ENCODE data around the gene KIRREL3.

KIRREL3 gene

GRCh38 chr11:126437731-126438130 lies 562.8 kb downstream of the KIRREL3 start:
- no peak for TF ChIP-seq CTCF (IDR thresholded peaks at IDR 0.05; ENCODE audit: low read depth, low read length, missing control alignments)
- H3K4me3 ChIP-seq (ENCODE audit: low read depth, low read length), result no peak overlapping the region
- no peak for DNase-seq (ENCODE audit: low read depth)

- H3K4me3 ChIP-seq (ENCODE audit: low read depth, low read length), result no peak overlapping the region
- no peak for DNase-seq (ENCODE audit: low read depth)
- TF ChIP-seq CTCF (IDR thresholded peaks at IDR 0.05; ENCODE audit: low read depth, low read length, missing control alignments), result no peak
Measured at GRCh38 chr11:126436209-126436755, 564.3 kb downstream of the KIRREL3 start.

GRCh38 chr11:126434950-126435335 lies 565.6 kb downstream of the KIRREL3 start:
- H3K4me3 ChIP-seq (ENCODE audit: low read depth, low read length), result no peak overlapping the region
- no peak for TF ChIP-seq CTCF (IDR thresholded peaks at IDR 0.05; ENCODE audit: low read depth, low read length, missing control alignments)
- no peak for DNase-seq (ENCODE audit: low read depth)

GRCh38 chr11:126433989-126434949 lies 566.3 kb downstream of the KIRREL3 start:
- H3K4me3 ChIP-seq (ENCODE audit: low read depth, low read length), result no peak overlapping the region
- no peak for TF ChIP-seq CTCF (IDR thresholded peaks at IDR 0.05; ENCODE audit: low read depth, low read length, missing control alignments)

GRCh38 chr11:126433244-126433846 lies 567.2 kb downstream of the KIRREL3 start:
- TF ChIP-seq CTCF (IDR thresholded peaks at IDR 0.05; ENCODE audit: low read depth, low read length, missing control alignments), result no peak
- no peak for DNase-seq (ENCODE audit: low read depth)

More at GRCh38 chr11:126433989-126434949, 566.3 kb downstream of the KIRREL3 start:
- DNase-seq (ENCODE audit: low read depth), result no peak

GRCh38 chr11:126432525-126432924 lies 568.0 kb downstream of the KIRREL3 start:
- DNase-seq (ENCODE audit: low read depth), result no peak
- H3K4me3 ChIP-seq (ENCODE audit: low read depth, low read length), result no peak overlapping the region
- TF ChIP-seq CTCF (IDR thresholded peaks at IDR 0.05; ENCODE audit: low read depth, low read length, missing control alignments), result no peak

More at GRCh38 chr11:126433244-126433846, 567.2 kb downstream of the KIRREL3 start:
- H3K4me3 ChIP-seq (ENCODE audit: low read depth, low read length), result no peak overlapping the region
